ENCODE measurements around the gene SART1.

DNA sequence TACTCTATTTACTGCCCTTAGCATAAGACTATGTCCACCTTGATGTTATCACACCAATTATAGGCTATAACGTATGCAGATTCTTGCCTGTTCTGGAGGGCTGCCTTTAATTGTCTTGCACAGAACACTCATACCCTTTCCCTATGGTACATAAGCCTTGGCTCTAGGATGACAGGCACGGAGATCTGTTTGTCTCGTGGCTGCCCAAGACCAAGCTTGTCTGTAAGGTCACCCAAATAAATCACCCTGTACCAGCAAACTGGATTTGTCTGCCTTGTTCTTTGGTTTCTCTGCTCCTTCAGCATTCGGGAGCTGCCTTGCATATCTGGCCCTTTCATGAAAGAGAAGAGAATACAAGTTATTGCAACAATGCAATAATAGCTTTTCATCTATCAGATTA lies 23.8 kb upstream of the SART1 start:
- TF ChIP-seq CTCF (IDR thresholded peaks at IDR 0.05) = no peak
- TF ChIP-seq POLR2A (IDR thresholded peaks at IDR 0.05) = no peak

Data from adrenal gland (tissue), 5 donors.